Adipocyte (in vitro differentiated cells): Measurements from ENCODE around the gene CMSS1.

Experiments used
- DNase-seq: peaks from one replicate; pipeline ENCODE4 v3.0.0-alpha.2; 2015; ENCODE audit warnings: low read depth
- H3K27me3 ChIP-seq: replicated peaks from 2 replicates; pipeline ENCODE4 v1.7.0; 2013; ENCODE audit warnings: mild to moderate bottlenecking, low read length, moderate library complexity; ENCODE audit not compliant: control insufficient read depth, insufficient read depth
- H3K36me3 ChIP-seq: 2 replicates; pipeline ENCODE4 v1.7.0; 2013; ENCODE audit warnings: low read length, mild to moderate bottlenecking, moderate library complexity; ENCODE audit not compliant: control insufficient read depth, insufficient read depth, severe bottlenecking
- H3K4me1 ChIP-seq: 2 replicates; pipeline ENCODE4 v1.7.0; 2013; ENCODE audit warnings: mild to moderate bottlenecking, low read length, moderate library complexity; ENCODE audit not compliant: control insufficient read depth, insufficient read depth
- H3K4me3 ChIP-seq: 2 replicates; pipeline ENCODE4 v1.7.0; 2013; ENCODE audit warnings: mild to moderate bottlenecking, low read length, moderate library complexity
- H3K9ac ChIP-seq: 2 replicates; pipeline ENCODE4 v1.7.0; 2013; ENCODE audit warnings: mild to moderate bottlenecking, low read length, moderate library complexity
- H3K9me3 ChIP-seq: 2 replicates; pipeline ENCODE4 v1.7.0; 2013; ENCODE audit warnings: mild to moderate bottlenecking, low read length, moderate library complexity; ENCODE audit not compliant: control insufficient read depth

The CMSS1 gene

GRCh38 chr3:99856437-99857220 lies 39.0 kb downstream of the CMSS1 start:
- H3K4me3 ChIP-seq, result no peak overlapping the region
- peaks cover 29% of the 10 kb centered on the region for H3K4me1 ChIP-seq
- H3K27me3 ChIP-seq, result no peaks in the 10 kb centered on the region
- H3K9ac ChIP-seq, result no peak overlapping the region
- no peak for DNase-seq
- H3K36me3 ChIP-seq, result peaks cover 17% of the 10 kb centered on the region
- H3K9me3 ChIP-seq, result no peaks in the 10 kb centered on the region

GRCh38 chr3:99857278-99857677 lies 39.6 kb downstream of the CMSS1 start:
- Histone ChIP-seq H3K27me3 (no peaks in the 10 kb centered on the region), H3K4me3 (no peak overlapping the region), H3K9me3 (no peaks in the 10 kb centered on the region), H3K9ac (no peak overlapping the region), H3K4me1 (peaks cover 36% of the 10 kb centered on the region), H3K36me3 (peaks cover 16% of the 10 kb centered on the region)
- no peak for DNase-seq

GRCh38 chr3:99858469-99858868 lies 40.8 kb downstream of the CMSS1 start:
- no peak overlapping the region for H3K4me3 ChIP-seq
- H3K9ac ChIP-seq, result no peak overlapping the region
- peaks cover 46% of the 10 kb centered on the region for H3K4me1 ChIP-seq
- no peak for DNase-seq
- no peaks in the 10 kb centered on the region for H3K9me3 ChIP-seq
- peaks cover 25% of the 10 kb centered on the region for H3K36me3 ChIP-seq
- no peaks in the 10 kb centered on the region for H3K27me3 ChIP-seq

- Histone ChIP-seq H3K27me3 (no peaks in the 10 kb centered on the region), H3K36me3 (peaks cover 26% of the 10 kb centered on the region), H3K9ac (peak overlapping the region; percentile 67), H3K4me1 (peaks cover 46% of the 10 kb centered on the region), H3K9me3 (no peaks in the 10 kb centered on the region), H3K4me3 (peak overlapping the region; percentile 28)
- peak; percentile 94 for DNase-seq
These were observed 42.2 kb downstream of the CMSS1 start for GRCh38 chr3:99859825-99860224.

GRCh38 chr3:99861216-99861615 lies 43.6 kb downstream of the CMSS1 start:
- Histone ChIP-seq H3K4me3 (no peak overlapping the region), H3K36me3 (peaks cover 26% of the 10 kb centered on the region), H3K9me3 (no peaks in the 10 kb centered on the region), H3K27me3 (no peaks in the 10 kb centered on the region), H3K4me1 (peaks cover 59% of the 10 kb centered on the region), H3K9ac (peak overlapping the region; percentile 5)
- no peak for DNase-seq

- Histone ChIP-seq H3K36me3 (peaks cover 26% of the 10 kb centered on the region), H3K27me3 (no peaks in the 10 kb centered on the region), H3K4me3 (no peak overlapping the region), H3K9ac (peak overlapping the region; percentile 3), H3K4me1 (peaks cover 68% of the 10 kb centered on the region), H3K9me3 (no peaks in the 10 kb centered on the region)
- DNase-seq, result peak; percentile 62
These were observed 44.5 kb downstream of the CMSS1 start for GRCh38 chr3:99862208-99862607.

- peaks cover 20% of the 10 kb centered on the region for H3K36me3 ChIP-seq
- no peaks in the 10 kb centered on the region for H3K27me3 ChIP-seq
- H3K9ac ChIP-seq, result peak overlapping the region; percentile 3
- no peak for DNase-seq
- no peaks in the 10 kb centered on the region for H3K9me3 ChIP-seq
- H3K4me3 ChIP-seq, result no peak overlapping the region
- peaks cover 68% of the 10 kb centered on the region for H3K4me1 ChIP-seq
These were observed 45.3 kb downstream of the CMSS1 start for GRCh38 chr3:99863002-99863401.

- Histone ChIP-seq H3K4me3 (no peak overlapping the region), H3K4me1 (peaks cover 66% of the 10 kb centered on the region), H3K9ac (no peak overlapping the region), H3K27me3 (no peaks in the 10 kb centered on the region), H3K36me3 (peaks cover 19% of the 10 kb centered on the region), H3K9me3 (no peaks in the 10 kb centered on the region)
- DNase-seq, result no peak
These were observed 45.9 kb downstream of the CMSS1 start for GRCh38 chr3:99863588-99863987.

GRCh38 chr3:99864289-99864688 lies 46.6 kb downstream of the CMSS1 start:
- no peak for DNase-seq
- Histone ChIP-seq H3K9ac (no peak overlapping the region), H3K9me3 (no peaks in the 10 kb centered on the region), H3K4me3 (no peak overlapping the region), H3K36me3 (peaks cover 19% of the 10 kb centered on the region), H3K4me1 (peaks cover 59% of the 10 kb centered on the region), H3K27me3 (no peaks in the 10 kb centered on the region)

GRCh38 chr3:99865321-99865720 lies 47.7 kb downstream of the CMSS1 start:
- Histone ChIP-seq H3K4me1 (peaks cover 56% of the 10 kb centered on the region), H3K36me3 (peaks cover 19% of the 10 kb centered on the region), H3K4me3 (no peak overlapping the region), H3K27me3 (no peaks in the 10 kb centered on the region), H3K9ac (no peak overlapping the region), H3K9me3 (no peaks in the 10 kb centered on the region)
- no peak for DNase-seq

GRCh38 chr3:99866261-99866761 lies 48.6 kb downstream of the CMSS1 start:
- peaks cover 20% of the 10 kb centered on the region for H3K36me3 ChIP-seq
- no peaks in the 10 kb centered on the region for H3K27me3 ChIP-seq
- peaks cover 52% of the 10 kb centered on the region for H3K4me1 ChIP-seq
- no peaks in the 10 kb centered on the region for H3K9me3 ChIP-seq
- peak; percentile 78 for DNase-seq
- H3K4me3 ChIP-seq, result no peak overlapping the region
- H3K9ac ChIP-seq, result no peak overlapping the region
